ENCODE results near the gene EML4.

Gene EML4

GRCh38 chr2:42137125-42137841, 31.9 kb upstream of the EML4 start:
- DNase-seq (ENCODE audit: low read depth) = no peak

GRCh38 chr2:42138163-42139015, 30.8 kb upstream of the EML4 start:
- peak; percentile 88 for DNase-seq (ENCODE audit: low read depth)

- no peak for DNase-seq (ENCODE audit: low read depth)
Observed at GRCh38 chr2:42139101-42139500, 30.1 kb upstream of the EML4 start.

- no peak for DNase-seq (ENCODE audit: low read depth)
Observed at GRCh38 chr2:42140496-42140895, 28.7 kb upstream of the EML4 start.

- DNase-seq (ENCODE audit: low read depth) = peak; percentile 96
Observed at GRCh38 chr2:42141687-42142546, 27.2 kb upstream of the EML4 start.

- peak; percentile 47 for DNase-seq (ENCODE audit: low read depth)
Observed at GRCh38 chr2:42142547-42143184, 26.5 kb upstream of the EML4 start.

GRCh38 chr2:42147641-42148274, 21.4 kb upstream of the EML4 start:
- DNase-seq (ENCODE audit: low read depth) = no peak

GRCh38 chr2:42150159-42150558, 19.0 kb upstream of the EML4 start:
- no peak for DNase-seq (ENCODE audit: low read depth)

GRCh38 chr2:42153944-42154581, 15.1 kb upstream of the EML4 start:
- no peak for DNase-seq (ENCODE audit: low read depth)

GRCh38 chr2:42156721-42157120, 12.4 kb upstream of the EML4 start:
- DNase-seq (ENCODE audit: low read depth) = no peak

- DNase-seq (ENCODE audit: low read depth) = no peak
Observed at GRCh38 chr2:42161444-42161843, 7.7 kb upstream of the EML4 start.

GRCh38 chr2:42163444-42164045, 5.6 kb upstream of the EML4 start:
- no peak for DNase-seq (ENCODE audit: low read depth)

GRCh38 chr2:42164046-42164445, 5.1 kb upstream of the EML4 start:
- no peak for DNase-seq (ENCODE audit: low read depth)

GRCh38 chr2:42164971-42165370, 4.2 kb upstream of the EML4 start:
- DNase-seq (ENCODE audit: low read depth) = no peak

- DNase-seq (ENCODE audit: low read depth) = no peak
Observed at GRCh38 chr2:42167458-42167857, 1.7 kb upstream of the EML4 start.

GRCh38 chr2:42168459-42169099, 574 bp upstream of the EML4 start:
- DNase-seq (ENCODE audit: low read depth) = no peak

GRCh38 chr2:42169874-42170521, 845 bp downstream of the EML4 start:
- no peak for DNase-seq (ENCODE audit: low read depth)

- DNase-seq (ENCODE audit: low read depth) = no peak
Observed at GRCh38 chr2:42170619-42171395, 1.7 kb downstream of the EML4 start.
